Ramos (cell line): Measurements from ENCODE around the gene UQCC2.

Source experiments
- in situ Hi-C: fragments of 300-500 bp; cut with MboI; formaldehyde crosslinking; loops from one replicate; pipeline ENCODE4 v1.14.3; 2022; ENCODE audit warnings: low sequenced_read_pairs; ENCODE audit not compliant: unreplicated experiment

UQCC2 gene

GRCh38 chr6:33744895-33745546 lies 33.5 kb upstream of the UQCC2 start:
- in situ Hi-C loops, result no loop called here

- in situ Hi-C loops, result no loop called here
Measured at GRCh38 chr6:33744001-33744848, 32.7 kb upstream of the UQCC2 start.

GRCh38 chr6:33742837-33743236 lies 31.3 kb upstream of the UQCC2 start:
- in situ Hi-C loops, result no loop called here

- in situ Hi-C loops, result no loop called here
Measured at GRCh38 chr6:33742092-33742491, 30.6 kb upstream of the UQCC2 start.

- in situ Hi-C loops, result no loop called here
Measured at GRCh38 chr6:33740794-33741193, 29.3 kb upstream of the UQCC2 start.

GRCh38 chr6:33740204-33740608 lies 28.7 kb upstream of the UQCC2 start:
- in situ Hi-C loops, result no loop called here

GRCh38 chr6:33739571-33739970 lies 28.1 kb upstream of the UQCC2 start:
- in situ Hi-C loops, result no loop called here

GRCh38 chr6:33738879-33739278 lies 27.4 kb upstream of the UQCC2 start:
- in situ Hi-C loops, result no loop called here

- in situ Hi-C loops, result no loop called here
Measured at GRCh38 chr6:33738153-33738552, 26.7 kb upstream of the UQCC2 start.

GRCh38 chr6:33737267-33738026 lies 25.9 kb upstream of the UQCC2 start:
- in situ Hi-C loops, result no loop called here

GRCh38 chr6:33735216-33735615 lies 23.7 kb upstream of the UQCC2 start:
- in situ Hi-C loops, result no loop called here

GRCh38 chr6:33733709-33734007 lies 22.2 kb upstream of the UQCC2 start:
- in situ Hi-C loops, result no loop called here

- in situ Hi-C loops, result no loop called here
Measured at GRCh38 chr6:33732817-33733708, 21.6 kb upstream of the UQCC2 start.

GRCh38 chr6:33732385-33732784 lies 20.9 kb upstream of the UQCC2 start:
- in situ Hi-C loops, result no loop called here

GRCh38 chr6:33731751-33732282 lies 20.3 kb upstream of the UQCC2 start:
- in situ Hi-C loops, result no loop called here

GRCh38 chr6:33731035-33731434 lies 19.5 kb upstream of the UQCC2 start:
- in situ Hi-C loops, result no loop called here

GRCh38 chr6:33730611-33731010 lies 19.1 kb upstream of the UQCC2 start:
- in situ Hi-C loops, result no loop called here

- in situ Hi-C loops, result no loop called here
Measured at GRCh38 chr6:33729059-33729458, 17.6 kb upstream of the UQCC2 start.

- in situ Hi-C loops, result no loop called here
Measured at GRCh38 chr6:33728438-33728837, 16.9 kb upstream of the UQCC2 start.

- in situ Hi-C loops, result no loop called here
Measured at GRCh38 chr6:33727932-33728331, 16.4 kb upstream of the UQCC2 start.
